ENCODE measurements around the gene XYLT2.

- TF ChIP-seq, protein P1, sequence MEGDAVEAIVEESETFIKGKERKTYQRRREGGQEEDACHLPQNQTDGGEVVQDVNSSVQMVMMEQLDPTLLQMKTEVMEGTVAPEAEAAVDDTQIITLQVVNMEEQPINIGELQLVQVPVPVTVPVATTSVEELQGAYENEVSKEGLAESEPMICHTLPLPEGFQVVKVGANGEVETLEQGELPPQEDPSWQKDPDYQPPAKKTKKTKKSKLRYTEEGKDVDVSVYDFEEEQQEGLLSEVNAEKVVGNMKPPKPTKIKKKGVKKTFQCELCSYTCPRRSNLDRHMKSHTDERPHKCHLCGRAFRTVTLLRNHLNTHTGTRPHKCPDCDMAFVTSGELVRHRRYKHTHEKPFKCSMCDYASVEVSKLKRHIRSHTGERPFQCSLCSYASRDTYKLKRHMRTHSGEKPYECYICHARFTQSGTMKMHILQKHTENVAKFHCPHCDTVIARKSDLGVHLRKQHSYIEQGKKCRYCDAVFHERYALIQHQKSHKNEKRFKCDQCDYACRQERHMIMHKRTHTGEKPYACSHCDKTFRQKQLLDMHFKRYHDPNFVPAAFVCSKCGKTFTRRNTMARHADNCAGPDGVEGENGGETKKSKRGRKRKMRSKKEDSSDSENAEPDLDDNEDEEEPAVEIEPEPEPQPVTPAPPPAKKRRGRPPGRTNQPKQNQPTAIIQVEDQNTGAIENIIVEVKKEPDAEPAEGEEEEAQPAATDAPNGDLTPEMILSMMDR (conservative IDR thresholded peaks at IDR 0.05; ENCODE audit: low read depth in 2 of 2) = no peak
- TF ChIP-seq POLR2AphosphoS5 (IDR thresholded peaks at IDR 0.05; ENCODE audit: low read depth) (no peak), JUNB (IDR thresholded peaks at IDR 0.05; ENCODE audit: unreplicated experiment) (no peak), EZH2 (IDR thresholded peaks at IDR 0.05; ENCODE audit: low read depth, unreplicated experiment) (no peak)
Observed at GRCh38 chr17:50394711-50395110, 48.8 kb downstream of the XYLT2 start.
